ENCODE measurements around the gene BBS9. TPM values are rescaled to one million over a fixed set of nuclear protein-coding genes. Genes with fewer than 3 reads are reported as not detected.

The BBS9 gene
- total RNA-seq, 1 donor from 2014 or later, result 22.6 TPM

- Mint-ChIP-seq H3K27ac (ENCODE audit: unreplicated experiment) (no peak overlapping the region), H3K27me3 (ENCODE audit: unreplicated experiment) (no peaks in the 10 kb centered on the region)
These were observed 222.3 kb downstream of the BBS9 start for GRCh38 chr7:33351709-33352108.

GRCh38 chr7:33354201-33354600 is 224.8 kb downstream of the BBS9 start:
- no peaks in the 10 kb centered on the region for H3K27me3 Mint-ChIP-seq (ENCODE audit: unreplicated experiment)
- H3K4me3 Mint-ChIP-seq (ENCODE audit: unreplicated experiment), result no peak overlapping the region
- H3K9me3 Mint-ChIP-seq (ENCODE audit: unreplicated experiment), result no peaks in the 10 kb centered on the region
- TF ChIP-seq CTCF (IDR thresholded peaks at IDR 0.05), result no peak
- no peak for DNase-seq (ENCODE audit: extremely low spot score, unreplicated experiment)
- H3K27ac Mint-ChIP-seq (ENCODE audit: unreplicated experiment), result no peak overlapping the region
- peaks cover 2% of the 10 kb centered on the region for H3K36me3 Mint-ChIP-seq (ENCODE audit: unreplicated experiment)
- peaks cover 3% of the 10 kb centered on the region for H3K4me1 Mint-ChIP-seq (ENCODE audit: unreplicated experiment)

More at GRCh38 chr7:33351709-33352108, 222.3 kb downstream of the BBS9 start:
- Mint-ChIP-seq H3K9me3 (ENCODE audit: unreplicated experiment) (peaks cover 2% of the 10 kb centered on the region), H3K36me3 (ENCODE audit: unreplicated experiment) (peaks cover 6% of the 10 kb centered on the region), H3K4me1 (ENCODE audit: unreplicated experiment) (peaks cover 3% of the 10 kb centered on the region), H3K4me3 (ENCODE audit: unreplicated experiment) (no peak overlapping the region)
- no peak for DNase-seq (ENCODE audit: extremely low spot score, unreplicated experiment)
- no peak for TF ChIP-seq CTCF (IDR thresholded peaks at IDR 0.05)

- Mint-ChIP-seq H3K36me3 (ENCODE audit: unreplicated experiment) (peaks cover 1% of the 10 kb centered on the region), H3K9me3 (ENCODE audit: unreplicated experiment) (no peaks in the 10 kb centered on the region), H3K27ac (ENCODE audit: unreplicated experiment) (no peak overlapping the region), H3K27me3 (ENCODE audit: unreplicated experiment) (no peaks in the 10 kb centered on the region), H3K4me3 (ENCODE audit: unreplicated experiment) (no peak overlapping the region), H3K4me1 (ENCODE audit: unreplicated experiment) (peaks cover 3% of the 10 kb centered on the region)
- no peak for TF ChIP-seq CTCF (IDR thresholded peaks at IDR 0.05)
- no peak for DNase-seq (ENCODE audit: extremely low spot score, unreplicated experiment)
These were observed 226.0 kb downstream of the BBS9 start for GRCh38 chr7:33355386-33355785.

- H3K4me3 Mint-ChIP-seq (ENCODE audit: unreplicated experiment), result no peak overlapping the region
- no peak for DNase-seq (ENCODE audit: extremely low spot score, unreplicated experiment)
- H3K27me3 Mint-ChIP-seq (ENCODE audit: unreplicated experiment), result no peaks in the 10 kb centered on the region
- H3K36me3 Mint-ChIP-seq (ENCODE audit: unreplicated experiment), result no peaks in the 10 kb centered on the region
- TF ChIP-seq CTCF (IDR thresholded peaks at IDR 0.05), result no peak
- H3K4me1 Mint-ChIP-seq (ENCODE audit: unreplicated experiment), result peaks cover 3% of the 10 kb centered on the region
- no peak overlapping the region for H3K27ac Mint-ChIP-seq (ENCODE audit: unreplicated experiment)
- H3K9me3 Mint-ChIP-seq (ENCODE audit: unreplicated experiment), result no peaks in the 10 kb centered on the region
These were observed 227.0 kb downstream of the BBS9 start for GRCh38 chr7:33356336-33356735.

- Mint-ChIP-seq H3K9me3 (ENCODE audit: unreplicated experiment) (no peaks in the 10 kb centered on the region), H3K27me3 (ENCODE audit: unreplicated experiment) (no peaks in the 10 kb centered on the region), H3K27ac (ENCODE audit: unreplicated experiment) (no peak overlapping the region), H3K4me1 (ENCODE audit: unreplicated experiment) (peaks cover 3% of the 10 kb centered on the region), H3K36me3 (ENCODE audit: unreplicated experiment) (no peaks in the 10 kb centered on the region), H3K4me3 (ENCODE audit: unreplicated experiment) (no peak overlapping the region)
- DNase-seq (ENCODE audit: extremely low spot score, unreplicated experiment), result no peak
- no peak for TF ChIP-seq CTCF (IDR thresholded peaks at IDR 0.05)
These were observed 228.5 kb downstream of the BBS9 start for GRCh38 chr7:33357846-33358245.
